ENCODE measurements around the gene MACROD2. TPM values are rescaled to one million over a fixed set of nuclear protein-coding genes. Genes with fewer than 3 reads are reported as not detected.

The MACROD2 gene
- total and polyA plus RNA-seq, 8 donors, result 0.78 to 31.3 (median 10.9) TPM; not detected in 1

DNA sequence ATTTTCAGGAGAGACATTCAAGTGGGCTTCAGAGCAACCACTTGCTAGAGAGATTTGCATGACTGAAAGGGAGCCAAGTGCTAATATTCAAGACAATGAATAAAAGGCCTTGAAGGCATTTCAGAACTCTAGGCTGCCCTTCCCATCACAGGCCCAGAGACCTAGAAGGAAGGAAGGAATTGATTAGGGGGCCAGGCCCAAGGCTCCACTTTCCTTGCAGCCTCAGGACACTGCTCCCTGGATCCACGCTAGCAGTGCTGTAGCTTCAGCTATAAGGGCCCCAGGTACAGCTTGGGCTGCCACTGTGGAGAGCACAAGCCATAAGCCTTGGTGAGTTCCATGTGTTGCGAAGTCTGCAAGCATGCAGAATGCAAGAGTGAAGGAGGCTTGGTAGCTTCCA lies 1074.0 kb downstream of the MACROD2 start:
- intact Hi-C loops (cut with DNase I; ENCODE audit: low total_unique reads), result no loop called here
- H3K4me1 ChIP-seq, result no peaks in the 10 kb centered on the region
- H3K4me3 ChIP-seq, result no peak overlapping the region
- peaks cover 0 to 6% (median 3%) of the 10 kb centered on the region in 4 donors for H3K9me3 ChIP-seq
- DNase-seq, result no peak
- no peaks in the 10 kb centered on the region for H3K36me3 ChIP-seq
- no peak for TF ChIP-seq POLR2A (IDR thresholded peaks at IDR 0.05)
- 88 to 98% (median 92%) methylated on average over 2 of the region's 2 CpGs for WGBS, 5 donors
- H3K27me3 ChIP-seq, result no peaks in the 10 kb centered on the region
- H3K27ac ChIP-seq, result no peak overlapping the region

DNA sequence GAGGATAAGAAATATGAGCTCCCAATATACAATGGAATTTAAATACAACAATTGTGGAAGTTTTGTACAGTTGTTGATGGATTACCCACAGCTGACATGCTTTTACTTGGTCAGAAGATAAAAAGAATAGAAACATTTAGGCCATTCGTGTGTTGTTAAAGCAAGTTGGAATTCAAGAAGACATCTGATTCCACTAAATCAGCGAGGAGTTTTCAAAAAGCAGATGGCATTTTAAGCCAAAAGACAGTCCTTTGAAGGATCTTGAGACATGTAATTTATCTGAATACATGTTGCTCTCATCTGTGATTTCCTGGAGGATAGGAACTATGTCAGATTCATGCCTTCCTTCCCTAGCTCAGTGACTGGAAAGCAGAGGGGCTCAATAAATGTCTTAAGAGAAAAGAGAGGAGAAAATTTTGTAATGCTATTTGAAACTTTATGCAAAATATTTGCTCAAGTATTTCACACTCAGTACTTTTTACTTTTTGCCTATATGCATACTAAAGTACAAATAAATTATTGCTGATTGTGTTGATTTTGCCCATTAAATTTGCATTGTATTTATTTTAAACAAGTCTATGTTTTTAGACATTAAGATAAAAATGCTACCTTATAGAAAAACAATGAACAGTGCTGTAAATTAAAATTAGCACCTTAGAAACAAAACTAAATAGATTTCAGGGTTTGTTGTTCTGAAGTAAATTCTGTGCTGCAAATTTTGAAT lies 1075.9 kb downstream of the MACROD2 start:
- Histone ChIP-seq H3K9me3 (peaks cover 0 to 6% (median 3%) of the 10 kb centered on the region in 4 donors), H3K36me3 (no peaks in the 10 kb centered on the region), H3K4me3 (no peak overlapping the region), H3K27ac (no peak overlapping the region), H3K4me1 (no peaks in the 10 kb centered on the region), H3K27me3 (no peaks in the 10 kb centered on the region)
- TF ChIP-seq, protein P1, sequence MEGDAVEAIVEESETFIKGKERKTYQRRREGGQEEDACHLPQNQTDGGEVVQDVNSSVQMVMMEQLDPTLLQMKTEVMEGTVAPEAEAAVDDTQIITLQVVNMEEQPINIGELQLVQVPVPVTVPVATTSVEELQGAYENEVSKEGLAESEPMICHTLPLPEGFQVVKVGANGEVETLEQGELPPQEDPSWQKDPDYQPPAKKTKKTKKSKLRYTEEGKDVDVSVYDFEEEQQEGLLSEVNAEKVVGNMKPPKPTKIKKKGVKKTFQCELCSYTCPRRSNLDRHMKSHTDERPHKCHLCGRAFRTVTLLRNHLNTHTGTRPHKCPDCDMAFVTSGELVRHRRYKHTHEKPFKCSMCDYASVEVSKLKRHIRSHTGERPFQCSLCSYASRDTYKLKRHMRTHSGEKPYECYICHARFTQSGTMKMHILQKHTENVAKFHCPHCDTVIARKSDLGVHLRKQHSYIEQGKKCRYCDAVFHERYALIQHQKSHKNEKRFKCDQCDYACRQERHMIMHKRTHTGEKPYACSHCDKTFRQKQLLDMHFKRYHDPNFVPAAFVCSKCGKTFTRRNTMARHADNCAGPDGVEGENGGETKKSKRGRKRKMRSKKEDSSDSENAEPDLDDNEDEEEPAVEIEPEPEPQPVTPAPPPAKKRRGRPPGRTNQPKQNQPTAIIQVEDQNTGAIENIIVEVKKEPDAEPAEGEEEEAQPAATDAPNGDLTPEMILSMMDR (IDR thresholded peaks at IDR 0.05), result no peak
- TF ChIP-seq POLR2A (IDR thresholded peaks at IDR 0.05) (no peak), EP300 (IDR thresholded peaks at IDR 0.05) (no peak), POLR2AphosphoS5 (IDR thresholded peaks at IDR 0.05) (no peak)
- DNase-seq, result peak in 1 of 2 donors; percentile 19
- intact Hi-C loops (cut with DNase I; ENCODE audit: low total_unique reads), result no loop called here
- 70 to 80% (median 73%) methylated on average over 2 of the region's 2 CpGs for WGBS, 5 donors

DNA sequence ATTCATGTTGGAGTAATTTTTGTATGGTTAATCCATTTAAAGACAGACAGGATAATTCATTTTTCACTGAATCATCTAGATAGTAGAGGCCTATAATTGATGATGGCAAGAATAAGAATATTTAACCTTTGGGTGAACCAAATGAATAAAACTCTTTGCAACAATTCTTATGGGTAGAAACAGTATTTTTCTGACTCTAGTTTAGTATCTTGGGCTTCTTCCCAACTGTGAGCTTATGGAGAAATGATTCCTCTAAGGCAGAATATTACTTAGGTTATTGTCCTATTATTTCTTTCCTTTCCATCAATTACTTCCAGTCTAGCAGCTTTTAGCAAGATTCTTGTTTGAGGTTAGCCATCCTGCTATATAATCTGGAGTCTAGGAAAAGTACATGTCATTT lies 1077.0 kb downstream of the MACROD2 start:
- Histone ChIP-seq H3K36me3 (no peaks in the 10 kb centered on the region), H3K27ac (no peak overlapping the region), H3K9me3 (peaks cover 0 to 6% (median 3%) of the 10 kb centered on the region in 4 donors), H3K4me3 (no peak overlapping the region), H3K27me3 (no peaks in the 10 kb centered on the region), H3K4me1 (no peaks in the 10 kb centered on the region)
- peak in 1 of 2 donors; percentile 15 for DNase-seq
- intact Hi-C loops (cut with DNase I; ENCODE audit: low total_unique reads), result no loop called here
- TF ChIP-seq EP300 (IDR thresholded peaks at IDR 0.05) (no peak), POLR2AphosphoS5 (IDR thresholded peaks at IDR 0.05) (no peak), POLR2A (IDR thresholded peaks at IDR 0.05) (no peak)
- TF ChIP-seq, protein P1 (IDR thresholded peaks at IDR 0.05), result no peak

DNA sequence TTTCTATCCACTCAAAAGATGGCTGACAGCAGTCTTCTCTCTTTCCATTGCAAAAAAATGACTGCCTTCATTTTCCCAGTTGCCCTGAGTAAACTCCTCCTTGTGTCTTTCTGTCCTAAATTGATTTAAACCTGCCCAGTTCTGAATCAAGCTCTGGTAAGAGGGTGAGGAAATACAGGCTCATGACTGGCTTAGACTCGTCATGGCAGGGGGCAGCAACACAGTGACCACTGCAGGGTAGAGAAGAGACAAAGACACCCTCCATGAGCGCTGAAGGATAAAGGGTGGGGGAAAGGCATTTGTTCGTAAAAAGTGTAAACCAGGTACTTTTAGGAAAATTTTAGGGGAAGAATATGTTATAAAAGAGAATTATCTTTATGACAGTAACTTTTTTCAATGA lies 1080.3 kb downstream of the MACROD2 start:
- no peaks in the 10 kb centered on the region for H3K27me3 ChIP-seq
- no peak for TF ChIP-seq EP300 (IDR thresholded peaks at IDR 0.05)
- TF ChIP-seq, protein P1 (IDR thresholded peaks at IDR 0.05), result no peak
- TF ChIP-seq POLR2A (IDR thresholded peaks at IDR 0.05), result no peak
- no peak for TF ChIP-seq POLR2AphosphoS5 (IDR thresholded peaks at IDR 0.05)
- H3K9me3 ChIP-seq, result no peaks in the 10 kb centered on the region
- WGBS, 5 donors, result 85 to 99% (median 88%) methylated on average over 3 of the region's 3 CpGs
- no peak for DNase-seq
- no peaks in the 10 kb centered on the region for H3K36me3 ChIP-seq
- no peak overlapping the region for H3K4me3 ChIP-seq
- intact Hi-C loops (cut with DNase I; ENCODE audit: low total_unique reads), result no loop called here
- no peak overlapping the region for H3K27ac ChIP-seq
- H3K4me1 ChIP-seq, result no peaks in the 10 kb centered on the region

DNA sequence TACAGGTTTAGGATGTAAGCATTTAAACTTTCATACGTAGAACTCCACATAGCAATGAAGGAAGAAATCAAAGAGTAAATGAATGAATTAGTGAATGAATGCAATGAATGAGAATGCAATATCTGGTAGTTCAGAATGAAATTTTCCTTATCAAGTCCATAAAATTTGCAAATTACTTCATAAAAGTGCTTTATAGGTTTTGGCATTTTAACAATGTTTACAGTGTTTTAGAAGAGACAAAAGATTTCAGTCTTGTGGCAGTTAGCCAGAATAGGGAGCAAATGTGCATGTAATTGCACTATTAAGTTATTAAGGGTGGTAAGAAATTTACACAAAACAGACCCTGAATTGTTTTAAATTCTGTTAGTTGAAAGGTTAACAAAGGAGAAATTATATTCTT lies 1081.5 kb downstream of the MACROD2 start:
- H3K9me3 ChIP-seq, result no peaks in the 10 kb centered on the region
- intact Hi-C loops (cut with DNase I; ENCODE audit: low total_unique reads), result no loop called here
- DNase-seq, result no peak
- H3K27me3 ChIP-seq, result no peaks in the 10 kb centered on the region
- TF ChIP-seq, protein P1 (IDR thresholded peaks at IDR 0.05), result no peak
- no peak for TF ChIP-seq POLR2A (IDR thresholded peaks at IDR 0.05)
- TF ChIP-seq POLR2AphosphoS5 (IDR thresholded peaks at IDR 0.05), result no peak
- TF ChIP-seq EP300 (IDR thresholded peaks at IDR 0.05), result no peak
- no peaks in the 10 kb centered on the region for H3K4me1 ChIP-seq
- 66 to 92% (median 78%) methylated on average over 1 of the region's 1 CpG for WGBS, 5 donors
- H3K36me3 ChIP-seq, result no peaks in the 10 kb centered on the region
- no peak overlapping the region for H3K27ac ChIP-seq
- H3K4me3 ChIP-seq, result no peak overlapping the region
